ENCODE measurements around the gene CTXND2.

DNA sequence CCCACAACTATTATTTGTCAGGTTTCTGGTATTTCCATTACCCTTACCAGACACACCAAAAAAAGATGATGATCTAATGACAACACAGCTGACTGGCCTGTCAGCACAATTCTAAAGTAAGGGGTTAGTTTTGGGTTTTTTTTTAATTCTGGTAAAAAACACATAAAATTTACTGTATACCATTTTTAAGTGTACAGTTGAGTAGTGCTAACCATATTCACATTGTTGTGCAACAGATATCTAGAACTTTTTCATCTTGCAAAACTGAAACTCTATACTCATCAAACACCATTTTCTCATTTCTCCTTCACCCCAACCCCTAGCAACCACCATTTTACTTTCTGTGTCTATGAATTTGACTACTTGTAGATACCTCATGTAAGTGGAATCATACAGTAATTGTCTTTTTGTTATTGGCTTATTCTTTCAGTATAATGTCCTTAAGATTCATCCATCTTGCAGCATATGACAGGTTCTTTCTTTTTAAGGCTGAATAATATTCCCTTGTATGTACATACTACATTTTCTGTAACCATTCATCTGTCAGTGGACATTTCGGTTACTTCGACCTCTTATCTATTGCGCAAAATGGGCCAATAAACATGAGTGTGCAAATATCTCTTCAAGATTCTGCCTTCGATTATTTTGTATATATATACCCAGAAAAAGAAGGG, 40.3 kb upstream of the CTXND2 start:
- no peak for TF ChIP-seq CTCF (IDR thresholded peaks at IDR 0.05; ENCODE audit: low read depth, low read length)
- no peak for TF ChIP-seq POLR2A (IDR thresholded peaks at IDR 0.05; ENCODE audit: extremely low read depth, insufficient read length)
- TF ChIP-seq, protein P1, sequence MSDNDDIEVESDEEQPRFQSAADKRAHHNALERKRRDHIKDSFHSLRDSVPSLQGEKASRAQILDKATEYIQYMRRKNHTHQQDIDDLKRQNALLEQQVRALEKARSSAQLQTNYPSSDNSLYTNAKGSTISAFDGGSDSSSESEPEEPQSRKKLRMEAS (IDR thresholded peaks at IDR 0.05; ENCODE audit: low read depth, low read length), result no peak

Data from NB4 (cell line).